Ectodermal cell (in vitro differentiated cells): ENCODE results near the gene OR4K14.
"Not testable (repeated sequence)": the region's sequence is repeated elsewhere in the genome, so short reads cannot be mapped to it uniquely, and the experiment has no call there.

Source experiments
- H3K27ac ChIP-seq: 2 replicates; pipeline ENCODE4 v1.7.0; 2013; ENCODE audit warnings: mild to moderate bottlenecking, low read depth, low read length; ENCODE audit not compliant: insufficient read depth, poor library complexity, severe bottlenecking
- H3K27me3 ChIP-seq: 2 replicates; pipeline ENCODE4 v1.7.0; 2013; ENCODE audit warnings: mild to moderate bottlenecking, low read length; ENCODE audit not compliant: insufficient read depth, control insufficient read depth, poor library complexity, severe bottlenecking
- H3K36me3 ChIP-seq: one replicate; pipeline ENCODE4 v1.7.0; 2013; ENCODE audit warnings: low read length; ENCODE audit not compliant: control insufficient read depth, insufficient read depth
- H3K4me1 ChIP-seq: one replicate; pipeline ENCODE4 v1.7.0; 2013; ENCODE audit warnings: low read length; ENCODE audit not compliant: control insufficient read depth, insufficient read depth
- H3K4me3 ChIP-seq: 2 replicates; pipeline ENCODE4 v1.7.0; 2013; ENCODE audit warnings: low read depth, low read length, control low read depth; ENCODE audit not compliant: insufficient read depth
- H3K9me3 ChIP-seq: 2 replicates; pipeline ENCODE4 v1.7.0; 2013; ENCODE audit warnings: mild to moderate bottlenecking, low read length, moderate library complexity; ENCODE audit not compliant: control insufficient read depth
- whole genome bisulfite sequencing, 2 experiments: methylation state at CpG; one replicate each; pipeline ENCODE4 v1.1.7; 2013; ENCODE audit warnings: missing lambda C conversion rate in 2 of 2; 5-methylcytosine and 5-hydroxymethylcytosine counted together

OR4K14 gene

DNA sequence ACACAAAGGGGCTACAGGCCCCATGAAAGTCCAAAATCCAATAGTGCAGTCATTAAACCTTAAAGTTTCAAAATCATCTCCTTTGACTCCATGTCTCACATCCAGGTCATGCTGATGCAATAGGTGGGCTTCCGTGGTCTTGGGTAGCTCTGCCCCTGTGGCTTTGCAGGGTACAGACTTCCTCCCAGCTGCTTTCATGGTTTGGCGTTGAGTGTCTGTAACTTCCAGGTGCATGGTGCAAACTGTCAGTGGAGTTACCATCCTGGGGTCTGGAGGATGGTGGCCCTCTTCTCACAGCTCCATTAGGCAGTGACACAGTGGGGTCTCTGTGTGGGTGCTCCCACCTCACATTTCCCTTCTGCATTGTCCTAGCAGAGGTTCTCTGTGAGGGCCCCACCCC, 25.7 kb downstream of the OR4K14 start:
- Histone ChIP-seq H3K9me3 (peaks cover 15% of the 10 kb centered on the region), H3K4me3 (no peak overlapping the region), H3K36me3 (no peaks in the 10 kb centered on the region), H3K27ac (no peak overlapping the region), H3K4me1 (no peaks in the 10 kb centered on the region), H3K27me3 (no peaks in the 10 kb centered on the region)
- WGBS, 2 experiments = 57 to 67% methylated on average over 2 of the region's 2 CpGs

DNA sequence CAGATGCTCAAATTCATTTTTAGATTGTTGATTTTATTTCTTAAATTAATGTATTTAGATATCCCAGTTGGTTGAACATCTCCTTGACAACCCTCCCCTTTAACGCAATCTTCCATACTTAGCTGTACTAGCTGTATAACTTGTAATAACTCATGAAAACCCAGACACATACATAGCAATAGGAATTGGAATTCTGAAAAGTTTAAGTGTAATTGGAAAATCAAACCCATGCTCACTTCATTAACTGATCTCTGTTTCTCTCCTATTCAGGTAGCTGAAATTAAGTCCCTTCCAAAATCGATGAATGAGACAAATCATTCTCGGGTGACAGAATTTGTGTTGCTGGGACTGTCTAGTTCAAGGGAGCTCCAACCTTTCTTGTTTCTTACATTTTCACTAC, 43.8 kb downstream of the OR4K14 start, which contains the start of gene OR4K15:
Gene OR4K15, plus strand, starts transcription at position 301 of the 400 bp plus-strand sequence. Its CDS starts 0 bp downstream, at position 301.
- Histone ChIP-seq H3K27me3 (no peaks in the 10 kb centered on the region), H3K27ac (no peak within 1 kb of the TSS), H3K4me1 (no peaks in the 10 kb centered on the region), H3K9me3 (peaks cover 6% of the 10 kb centered on the region), H3K36me3 (no peaks in the 10 kb centered on the region), H3K4me3 (no peak within 1 kb of the TSS)
- WGBS, 2 experiments = 91 to 94% methylated on average over 2 of the region's 3 CpGs

DNA sequence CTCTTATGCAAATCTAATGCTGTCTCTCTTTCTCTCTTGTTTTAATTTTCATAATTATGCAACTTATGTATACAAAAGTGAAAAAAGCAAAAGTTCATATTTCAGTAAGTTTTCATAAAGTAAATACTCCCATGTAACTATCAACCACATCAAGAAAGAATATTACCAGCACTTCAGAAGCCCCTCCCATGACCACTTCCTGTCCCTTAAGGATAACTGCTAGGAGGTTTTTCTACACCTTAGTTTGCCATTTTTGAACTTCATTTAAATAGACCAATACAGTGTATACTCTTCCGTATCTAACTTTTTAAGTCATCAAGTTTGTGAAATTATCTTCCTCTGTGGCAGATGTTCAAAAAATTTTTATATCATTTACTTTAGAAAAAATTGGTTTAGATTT, 44.3 kb downstream of the OR4K14 start:
- WGBS, 2 experiments = 75% methylated on average over 1 of the region's 1 CpG; no CpG with 5 or more reads in 1 of the 2 experiments
- Histone ChIP-seq H3K36me3 (no peaks in the 10 kb centered on the region), H3K27ac (no peak overlapping the region), H3K4me3 (no peak overlapping the region), H3K4me1 (no peaks in the 10 kb centered on the region), H3K9me3 (peaks cover 5% of the 10 kb centered on the region), H3K27me3 (no peaks in the 10 kb centered on the region)

DNA sequence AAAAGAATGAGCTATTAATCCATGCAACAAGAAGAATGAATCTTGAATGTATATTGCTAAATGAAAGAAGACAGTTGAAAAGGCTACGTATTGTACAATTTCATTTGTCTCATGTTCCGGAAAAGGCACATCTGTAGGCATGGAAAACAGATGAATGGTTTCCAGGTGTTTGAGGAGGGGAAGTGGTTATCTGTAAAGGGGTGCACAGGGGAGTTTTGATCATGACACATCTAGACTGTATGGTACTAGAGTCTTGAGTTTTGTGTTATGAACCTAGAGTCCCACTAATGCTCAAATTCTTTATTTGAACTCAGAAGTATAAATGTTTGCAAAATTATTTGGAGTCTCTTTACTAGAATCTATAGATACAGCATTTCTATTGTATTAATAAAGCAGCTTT, 49.4 kb downstream of the OR4K14 start:
- not testable (repeated sequence) for H3K9me3 ChIP-seq, H3K4me3 ChIP-seq, H3K36me3 ChIP-seq, H3K4me1 ChIP-seq, H3K27ac ChIP-seq, H3K27me3 ChIP-seq
- WGBS, 2 experiments = 38 to 45% methylated on average over 2 of the region's 2 CpGs
